ENCODE measurements around the gene RNU7-1. TPM values are rescaled to one million over a fixed set of nuclear protein-coding genes. Genes with fewer than 3 reads are reported as not detected.

The RNU7-1 gene
- polyA plus RNA-seq, 2 of the 4 experiments (the other 2 are of a cell fraction), result not detected

GRCh38 chr12:6980740-6981139 lies 37.1 kb downstream of the RNU7-1 start:
- H3K27ac ChIP-seq, result no peak overlapping the region
- no peak for FAIRE-seq
- H3K9me3 ChIP-seq, result no peaks in the 10 kb centered on the region
- no peak overlapping the region for H3K4me2 ChIP-seq
- peak in 1 of 2 experiments; percentile 9; a peak in 2 of 6 replicates for ATAC-seq
- TF ChIP-seq PHF8 (IDR thresholded peaks at IDR 0.05; ENCODE audit: borderline replicate concordance, low read depth), result no peak
- no peak for TF ChIP-seq HES2 (IDR thresholded peaks at IDR 0.05)
- no peak for DNase-seq (ENCODE audit: low read depth in 1 of 2, low spot score in 1 of 2)
- H3K4me1 ChIP-seq, result no peaks in the 10 kb centered on the region
- ChIA-PET POLR2A (no interaction called here), CTCF (interaction anchor here (1.2 to 2.3 kb wide), 3 partner anchors 13 to 19 kb away, joined by 3 to 6 read pairs (median 4); no protein-coding TSS in a partner anchor)
- H3K4me3 ChIP-seq, result no peak overlapping the region

GRCh38 chr12:6981152-6982052 lies 37.8 kb downstream of the RNU7-1 start:
- TF ChIP-seq NFE2L2 (conservative IDR thresholded peaks at IDR 0.05; ENCODE audit: low read length), result no peak
- no peak for TF ChIP-seq PHF8 (IDR thresholded peaks at IDR 0.05; ENCODE audit: borderline replicate concordance, low read depth)
- no peak for TF ChIP-seq POLR2AphosphoS2 (conservative IDR thresholded peaks at IDR 0.05; ENCODE audit: low read length)
- TF ChIP-seq EP300 (IDR thresholded peaks at IDR 0.05), result no peak
- TF ChIP-seq HDAC2 (IDR thresholded peaks at IDR 0.05), result no peak
- no peak for TF ChIP-seq TP53 (CRISPR knock-in tag; IDR thresholded peaks at IDR 0.05)
- TF ChIP-seq JUNB (IDR thresholded peaks at IDR 0.05), result no peak
- TF ChIP-seq FOSL2 (IDR thresholded peaks at IDR 0.05), result no peak
- no peak for TF ChIP-seq FOSL2 (CRISPR knock-in tag; IDR thresholded peaks at IDR 0.05)
- TF ChIP-seq RNF2 (IDR thresholded peaks at IDR 0.05; ENCODE audit: borderline replicate concordance, low read depth), result no peak
- Histone ChIP-seq H3K4me3 (no peak overlapping the region), H3K9me3 (no peaks in the 10 kb centered on the region), H3K27ac (no peak overlapping the region), H3K4me2 (no peak overlapping the region), H3K4me1 (no peaks in the 10 kb centered on the region)
- CTCF ChIA-PET, result interaction anchor here (1.2 to 2.3 kb wide), 3 partner anchors 14 to 20 kb away, joined by 3 to 6 read pairs (median 4); no protein-coding TSS in a partner anchor
- POLR2A ChIA-PET, result no interaction called here
- WGBS (ENCODE audit: missing lambda C conversion rate), result 96% methylated on average over 7 of the region's 10 CpGs
- ATAC-seq, result peak in 1 of 2 experiments; percentile 3; a peak in 1 of 6 replicates
- FAIRE-seq, result no peak
- no peak for DNase-seq (ENCODE audit: low read depth in 1 of 2, low spot score in 1 of 2)

- no peak overlapping the region for H3K27ac ChIP-seq
- DNase-seq (ENCODE audit: low read depth in 1 of 2, low spot score in 1 of 2) (no peak), ATAC-seq (no peak), FAIRE-seq (no peak)
- no peak overlapping the region for H3K4me2 ChIP-seq
- no peaks in the 10 kb centered on the region for H3K4me1 ChIP-seq
- no peak for TF ChIP-seq RNF2 (IDR thresholded peaks at IDR 0.05; ENCODE audit: borderline replicate concordance, low read depth)
- CTCF ChIA-PET, result interaction anchor here (0.7 to 1.5 kb wide), 3 partner anchors 9 to 57 kb away, joined by 3 read pairs; no protein-coding TSS in a partner anchor
- H3K9me3 ChIP-seq, result no peaks in the 10 kb centered on the region
- H3K4me3 ChIP-seq, result no peak overlapping the region
- POLR2A ChIA-PET, result no interaction called here
- 88% methylated on average over 7 of the region's 7 CpGs for WGBS (ENCODE audit: missing lambda C conversion rate)
Observed at GRCh38 chr12:6982532-6982931, 38.9 kb downstream of the RNU7-1 start.

- Histone ChIP-seq H3K4me2 (no peak overlapping the region), H3K9me3 (no peaks in the 10 kb centered on the region), H3K4me1 (no peaks in the 10 kb centered on the region), H3K27ac (no peak overlapping the region), H3K4me3 (no peak overlapping the region)
- ATAC-seq (peak; percentile 13 to 47; a peak in 3 of 6 replicates), FAIRE-seq (no peak), DNase-seq (ENCODE audit: low read depth in 1 of 2, low spot score in 1 of 2) (no peak)
- ChIA-PET CTCF (interaction anchor here (1.2 to 2.0 kb wide), 4 partner anchors 9 to 122 kb away, joined by 3 to 4 read pairs (median 4); no protein-coding TSS in a partner anchor), POLR2A (no interaction called here)
- WGBS (ENCODE audit: missing lambda C conversion rate), result 93% methylated on average over 11 of the region's 11 CpGs
- no peak for TF ChIP-seq GATA3 (IDR thresholded peaks at IDR 0.05; ENCODE audit: borderline replicate concordance)
- no peak for TF ChIP-seq HMGXB4 (CRISPR knock-in tag; IDR thresholded peaks at IDR 0.05; ENCODE audit: borderline replicate concordance)
- no peak for TF ChIP-seq KDM5A (IDR thresholded peaks at IDR 0.05)
- no peak for TF ChIP-seq HOXB5 (CRISPR knock-in tag; IDR thresholded peaks at IDR 0.05)
- no peak for TF ChIP-seq MAX (IDR thresholded peaks at IDR 0.05)
- no peak for TF ChIP-seq MAZ (IDR thresholded peaks at IDR 0.05; ENCODE audit: borderline replicate concordance, low read depth, low read length)
- TF ChIP-seq ELK1 (IDR thresholded peaks at IDR 0.05; ENCODE audit: low read depth, low read length), result no peak
- TF ChIP-seq USF2 (IDR thresholded peaks at IDR 0.05), result no peak
- TF ChIP-seq JUN (IDR thresholded peaks at IDR 0.05), result no peak
- TF ChIP-seq HDAC2 (IDR thresholded peaks at IDR 0.05), result no peak
- no peak for TF ChIP-seq NFE2L2 (conservative IDR thresholded peaks at IDR 0.05; ENCODE audit: low read length)
- no peak for TF ChIP-seq CTCF (IDR thresholded peaks at IDR 0.05)
- TF ChIP-seq HES2 (IDR thresholded peaks at IDR 0.05), result no peak
Observed at GRCh38 chr12:6987956-6988553, 44.4 kb downstream of the RNU7-1 start.

Measured in A549 (cell line).